Endothelial cell of umbilical vein (primary cell): Measurements from ENCODE around the gene PGM2L1.

Experiments
- EZH2 ChIP-seq: IDR thresholded peaks from 2 replicates; pipeline ENCODE4 v1.6.1; 2012; ENCODE audit warnings: borderline replicate concordance, low read depth, mild to moderate bottlenecking, moderate library complexity, low read length, inconsistent platforms; ENCODE audit not compliant: severe bottlenecking
- JUN ChIP-seq: IDR thresholded peaks from 2 replicates; pipeline ENCODE4 v1.6.1; 2011; ENCODE audit warnings: borderline replicate concordance, low read depth; ENCODE audit not compliant: insufficient read length, insufficient read depth
- MAX ChIP-seq: IDR thresholded peaks from 2 replicates; pipeline ENCODE4 v1.6.1; 2011; ENCODE audit not compliant: insufficient read depth, insufficient read length
- MYC ChIP-seq: IDR thresholded peaks from one replicate; pipeline ENCODE4 v1.6.1; 2011; ENCODE audit warnings: mild to moderate bottlenecking, low read depth, low read length
- POLR2A ChIP-seq: IDR thresholded peaks from 2 replicates; pipeline ENCODE4 v1.6.1; 2012; ENCODE audit warnings: low read depth, mild to moderate bottlenecking, control low read depth, low read length
- POLR2AphosphoS5 ChIP-seq: IDR thresholded peaks from 2 replicates; pipeline ENCODE4 v1.6.1; 2012; ENCODE audit warnings: low read depth, mild to moderate bottlenecking, control low read depth, low read length, moderate library complexity; ENCODE audit not compliant: insufficient read depth
- TF ChIP-seq, protein P1 (sequence below), 2 donors: IDR thresholded peaks; 1 replicate in 1 of 2; 2 replicates in 1 of 2; pipeline ENCODE4 v1.5.1; 2011; ENCODE audit warnings: low read length in 2 of 2, mild to moderate bottlenecking in 2 of 2, moderate library complexity in 2 of 2, control low read depth in 1 of 2, inconsistent platforms in 1 of 2, low read depth in 1 of 2; ENCODE audit not compliant: insufficient read depth in 1 of 2; ENCODE audit errors: extremely low read depth in 1 of 2

DNA sequence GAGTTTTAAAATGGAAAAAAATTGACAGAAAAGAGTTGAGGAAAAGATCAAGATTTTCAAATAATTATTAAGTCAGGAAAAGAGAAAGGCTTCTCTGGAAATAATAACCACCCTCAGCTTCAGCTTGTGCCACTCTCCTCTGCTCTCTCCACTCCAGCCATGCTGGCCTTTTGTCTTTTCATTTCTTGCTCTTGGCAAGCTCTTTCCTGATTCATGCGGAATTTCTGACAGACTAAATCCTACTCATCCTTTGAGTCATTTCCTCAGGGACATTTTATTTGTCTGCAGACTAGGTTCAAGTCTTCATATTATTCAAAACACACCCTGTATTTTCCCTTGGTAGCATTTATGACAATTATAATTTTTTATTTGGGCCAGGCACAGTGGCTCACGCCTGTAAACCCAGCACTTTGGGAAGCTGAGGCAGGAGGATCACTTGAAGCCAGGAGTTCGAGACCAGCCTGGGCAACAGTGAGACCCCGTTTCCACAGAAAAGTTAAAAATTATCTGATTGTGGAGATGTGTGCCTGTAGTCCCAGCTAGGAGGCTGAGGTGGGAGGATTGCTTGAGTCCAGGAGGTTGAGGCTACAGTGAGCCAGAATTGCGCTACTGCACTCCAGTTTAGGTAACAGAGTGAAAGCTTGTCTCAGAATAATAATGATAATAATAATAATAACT is 79.0 kb downstream of the PGM2L1 start:
- TF ChIP-seq, protein P1, sequence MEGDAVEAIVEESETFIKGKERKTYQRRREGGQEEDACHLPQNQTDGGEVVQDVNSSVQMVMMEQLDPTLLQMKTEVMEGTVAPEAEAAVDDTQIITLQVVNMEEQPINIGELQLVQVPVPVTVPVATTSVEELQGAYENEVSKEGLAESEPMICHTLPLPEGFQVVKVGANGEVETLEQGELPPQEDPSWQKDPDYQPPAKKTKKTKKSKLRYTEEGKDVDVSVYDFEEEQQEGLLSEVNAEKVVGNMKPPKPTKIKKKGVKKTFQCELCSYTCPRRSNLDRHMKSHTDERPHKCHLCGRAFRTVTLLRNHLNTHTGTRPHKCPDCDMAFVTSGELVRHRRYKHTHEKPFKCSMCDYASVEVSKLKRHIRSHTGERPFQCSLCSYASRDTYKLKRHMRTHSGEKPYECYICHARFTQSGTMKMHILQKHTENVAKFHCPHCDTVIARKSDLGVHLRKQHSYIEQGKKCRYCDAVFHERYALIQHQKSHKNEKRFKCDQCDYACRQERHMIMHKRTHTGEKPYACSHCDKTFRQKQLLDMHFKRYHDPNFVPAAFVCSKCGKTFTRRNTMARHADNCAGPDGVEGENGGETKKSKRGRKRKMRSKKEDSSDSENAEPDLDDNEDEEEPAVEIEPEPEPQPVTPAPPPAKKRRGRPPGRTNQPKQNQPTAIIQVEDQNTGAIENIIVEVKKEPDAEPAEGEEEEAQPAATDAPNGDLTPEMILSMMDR (IDR thresholded peaks at IDR 0.05; ENCODE audit: extremely low read depth in 1 of 2, insufficient read depth in 1 of 2, low read depth in 1 of 2, low read length in 2 of 2), result no peak
- TF ChIP-seq POLR2AphosphoS5, result peak; percentile 92
- TF ChIP-seq EZH2, result no peak
- no peak for TF ChIP-seq MAX
- peak; percentile 78 for TF ChIP-seq POLR2A
- no peak for TF ChIP-seq MYC
- peak; percentile 99 for TF ChIP-seq JUN
